HEK293 (cell line): ENCODE results near the gene UBXN6.

Experiments
- CTCF ChIA-PET: fragments of 350-600 bp; formaldehyde crosslinking; extraction: SDS; loops from one replicate; lab custom pipeline; 2021; ENCODE audit warnings: antibody characterized with exemption; lab: Yijun Ruan, JAX
- POLR2A ChIA-PET: fragments of 300-600 bp; formaldehyde crosslinking; extraction: SDS; loops from one replicate; lab custom pipeline; 2020; ENCODE audit warnings: antibody characterized with exemption, inconsistent platforms; lab: Yijun Ruan, JAX
- H3K27ac ChIP-seq: fragments of 200-500 bp; sonication (Bioruptor generic); 2 replicates; pipeline ENCODE4 v1.5.1; 2014; ENCODE audit warnings: low read depth, low read length, control low read depth, inconsistent platforms; ENCODE audit errors: extremely low read depth
- H3K36me3 ChIP-seq, 2 experiments: fragments of 200-500 bp in 1 of 2; sonication (Bioruptor generic) in 1 of 2; 1 replicate in 1 of 2; 2 replicates in 1 of 2; pipeline ENCODE4 v1.5.1; 2014 to 2017; ENCODE audit warnings: inconsistent platforms in 2 of 2, low read length in 2 of 2; ENCODE audit not compliant: control insufficient read depth in 2 of 2, insufficient read depth in 1 of 2
- H3K4me1 ChIP-seq: fragments of 200-500 bp; sonication (Bioruptor generic); 2 replicates; pipeline ENCODE4 v1.5.1; 2014; ENCODE audit warnings: mild to moderate bottlenecking, low read length, inconsistent platforms; ENCODE audit not compliant: control insufficient read depth, insufficient read depth
- H3K4me3 ChIP-seq: 2 replicates; pipeline ENCODE4 v1.5.1; 2011; ENCODE audit warnings: low read depth, mild to moderate bottlenecking, control low read depth, low read length, moderate library complexity
- H3K9me3 ChIP-seq: fragments of 200-500 bp; sonication (Bioruptor generic); 2 replicates; pipeline ENCODE4 v1.5.1; 2014; ENCODE audit warnings: low read depth, low read length, inconsistent platforms; ENCODE audit not compliant: control insufficient read depth, insufficient read depth
- GLI4 ChIP-seq: fragments of 450-650 bp; formaldehyde crosslinking; IDR thresholded peaks from 2 replicates; pipeline ENCODE4 v1.5.1; 2016; ENCODE audit warnings: missing biosample characterization, missing genetic modification characterization
- GLIS1 ChIP-seq: fragments of 450-650 bp; formaldehyde crosslinking; IDR thresholded peaks from 2 replicates; pipeline ENCODE4 v1.5.1; 2016; ENCODE audit warnings: missing biosample characterization, missing genetic modification characterization
- GLIS2 ChIP-seq: fragments of 450-650 bp; formaldehyde crosslinking; IDR thresholded peaks from 2 replicates; pipeline ENCODE4 v1.5.1; 2016; ENCODE audit warnings: missing biosample characterization, missing genetic modification characterization
- YY2 ChIP-seq: fragments of 450-650 bp; formaldehyde crosslinking; IDR thresholded peaks from 2 replicates; pipeline ENCODE4 v1.5.1; 2016; ENCODE audit warnings: missing biosample characterization, missing genetic modification characterization
- ZBTB11 ChIP-seq: fragments of 450-650 bp; formaldehyde crosslinking; conservative IDR thresholded peaks from 2 replicates; pipeline ENCODE4 v1.5.1; 2016; ENCODE audit warnings: low read depth, missing biosample characterization, missing genetic modification characterization
- ZBTB20 ChIP-seq: fragments of 450-650 bp; formaldehyde crosslinking; IDR thresholded peaks from 2 replicates; pipeline ENCODE4 v1.5.1; 2016; ENCODE audit warnings: missing biosample characterization, missing genetic modification characterization
- ZEB2 ChIP-seq: fragments of 450-650 bp; formaldehyde crosslinking; IDR thresholded peaks from 2 replicates; pipeline ENCODE4 v1.5.1; 2016; ENCODE audit warnings: missing biosample characterization, missing genetic modification characterization
- ZIC2 ChIP-seq: fragments of 450-650 bp; formaldehyde crosslinking; IDR thresholded peaks from 2 replicates; pipeline ENCODE4 v1.5.1; 2016; ENCODE audit warnings: missing biosample characterization, missing genetic modification characterization
- ZNF146 ChIP-seq: fragments of 450-650 bp; formaldehyde crosslinking; IDR thresholded peaks from 2 replicates; pipeline ENCODE4 v1.5.1; 2016; ENCODE audit warnings: missing biosample characterization, missing genetic modification characterization
- ZNF175 ChIP-seq: fragments of 450-650 bp; formaldehyde crosslinking; IDR thresholded peaks from 2 replicates; pipeline ENCODE4 v1.5.1; 2016; ENCODE audit warnings: missing biosample characterization, missing genetic modification characterization
- ZNF184 ChIP-seq: fragments of 450-650 bp; IDR thresholded peaks from 2 replicates; pipeline ENCODE4 v1.5.1; 2018; ENCODE audit warnings: missing biosample characterization, mild to moderate bottlenecking, missing genetic modification characterization
- ZNF280D ChIP-seq: fragments of 450-650 bp; formaldehyde crosslinking; IDR thresholded peaks from 2 replicates; pipeline ENCODE4 v1.5.1; 2016; ENCODE audit warnings: missing biosample characterization, missing genetic modification characterization
- ZNF324 ChIP-seq: fragments of 450-650 bp; formaldehyde crosslinking; IDR thresholded peaks from 2 replicates; pipeline ENCODE4 v1.5.1; 2016; ENCODE audit warnings: missing biosample characterization, missing genetic modification characterization
- ZNF394 ChIP-seq: fragments of 450-650 bp; formaldehyde crosslinking; IDR thresholded peaks from 2 replicates; pipeline ENCODE4 v1.5.1; 2016; ENCODE audit warnings: missing biosample characterization, missing genetic modification characterization, mild to moderate bottlenecking, moderate library complexity, borderline replicate concordance
- ZNF423 ChIP-seq: fragments of 450-650 bp; formaldehyde crosslinking; IDR thresholded peaks from 2 replicates; pipeline ENCODE4 v1.5.1; 2016; ENCODE audit warnings: missing biosample characterization, missing genetic modification characterization
- ZNF48 ChIP-seq: fragments of 450-650 bp; formaldehyde crosslinking; IDR thresholded peaks from 2 replicates; pipeline ENCODE4 v1.5.1; 2016; ENCODE audit warnings: missing biosample characterization, missing genetic modification characterization
- ZNF645 ChIP-seq: fragments of 450-650 bp; formaldehyde crosslinking; IDR thresholded peaks from 2 replicates; pipeline ENCODE4; 2016; ENCODE audit warnings: missing biosample characterization, missing genetic modification characterization
- TF ChIP-seq, protein P1 (sequence below): fragments of 450-650 bp; formaldehyde crosslinking; IDR thresholded peaks from 2 replicates; pipeline ENCODE4 v1.5.1; 2016; ENCODE audit warnings: missing biosample characterization, missing genetic modification characterization, borderline replicate concordance
- TF ChIP-seq, protein P2 (sequence below): fragments of 450-650 bp; formaldehyde crosslinking; IDR thresholded peaks from 2 replicates; pipeline ENCODE4 v1.5.1; 2017; ENCODE audit warnings: missing biosample characterization, missing genetic modification characterization

UBXN6 gene

GRCh38 chr19:4443188-4443587 is 14.4 kb downstream of the UBXN6 start (continued):
- TF ChIP-seq YY2 (tag by site-specific recombination) (no peak), GLI4 (no peak), ZEB2 (tag by site-specific recombination) (no peak), ZNF324 (tag by site-specific recombination) (no peak), ZNF423 (tag by site-specific recombination) (no peak)
- TF ChIP-seq, protein P1, sequence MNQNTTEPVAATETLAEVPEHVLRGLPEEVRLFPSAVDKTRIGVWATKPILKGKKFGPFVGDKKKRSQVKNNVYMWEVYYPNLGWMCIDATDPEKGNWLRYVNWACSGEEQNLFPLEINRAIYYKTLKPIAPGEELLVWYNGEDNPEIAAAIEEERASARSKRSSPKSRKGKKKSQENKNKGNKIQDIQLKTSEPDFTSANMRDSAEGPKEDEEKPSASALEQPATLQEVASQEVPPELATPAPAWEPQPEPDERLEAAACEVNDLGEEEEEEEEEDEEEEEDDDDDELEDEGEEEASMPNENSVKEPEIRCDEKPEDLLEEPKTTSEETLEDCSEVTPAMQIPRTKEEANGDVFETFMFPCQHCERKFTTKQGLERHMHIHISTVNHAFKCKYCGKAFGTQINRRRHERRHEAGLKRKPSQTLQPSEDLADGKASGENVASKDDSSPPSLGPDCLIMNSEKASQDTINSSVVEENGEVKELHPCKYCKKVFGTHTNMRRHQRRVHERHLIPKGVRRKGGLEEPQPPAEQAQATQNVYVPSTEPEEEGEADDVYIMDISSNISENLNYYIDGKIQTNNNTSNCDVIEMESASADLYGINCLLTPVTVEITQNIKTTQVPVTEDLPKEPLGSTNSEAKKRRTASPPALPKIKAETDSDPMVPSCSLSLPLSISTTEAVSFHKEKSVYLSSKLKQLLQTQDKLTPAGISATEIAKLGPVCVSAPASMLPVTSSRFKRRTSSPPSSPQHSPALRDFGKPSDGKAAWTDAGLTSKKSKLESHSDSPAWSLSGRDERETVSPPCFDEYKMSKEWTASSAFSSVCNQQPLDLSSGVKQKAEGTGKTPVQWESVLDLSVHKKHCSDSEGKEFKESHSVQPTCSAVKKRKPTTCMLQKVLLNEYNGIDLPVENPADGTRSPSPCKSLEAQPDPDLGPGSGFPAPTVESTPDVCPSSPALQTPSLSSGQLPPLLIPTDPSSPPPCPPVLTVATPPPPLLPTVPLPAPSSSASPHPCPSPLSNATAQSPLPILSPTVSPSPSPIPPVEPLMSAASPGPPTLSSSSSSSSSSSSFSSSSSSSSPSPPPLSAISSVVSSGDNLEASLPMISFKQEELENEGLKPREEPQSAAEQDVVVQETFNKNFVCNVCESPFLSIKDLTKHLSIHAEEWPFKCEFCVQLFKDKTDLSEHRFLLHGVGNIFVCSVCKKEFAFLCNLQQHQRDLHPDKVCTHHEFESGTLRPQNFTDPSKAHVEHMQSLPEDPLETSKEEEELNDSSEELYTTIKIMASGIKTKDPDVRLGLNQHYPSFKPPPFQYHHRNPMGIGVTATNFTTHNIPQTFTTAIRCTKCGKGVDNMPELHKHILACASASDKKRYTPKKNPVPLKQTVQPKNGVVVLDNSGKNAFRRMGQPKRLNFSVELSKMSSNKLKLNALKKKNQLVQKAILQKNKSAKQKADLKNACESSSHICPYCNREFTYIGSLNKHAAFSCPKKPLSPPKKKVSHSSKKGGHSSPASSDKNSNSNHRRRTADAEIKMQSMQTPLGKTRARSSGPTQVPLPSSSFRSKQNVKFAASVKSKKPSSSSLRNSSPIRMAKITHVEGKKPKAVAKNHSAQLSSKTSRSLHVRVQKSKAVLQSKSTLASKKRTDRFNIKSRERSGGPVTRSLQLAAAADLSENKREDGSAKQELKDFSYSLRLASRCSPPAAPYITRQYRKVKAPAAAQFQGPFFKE, result no peak
- TF ChIP-seq, all 188 proteins: peak for 0

DNA sequence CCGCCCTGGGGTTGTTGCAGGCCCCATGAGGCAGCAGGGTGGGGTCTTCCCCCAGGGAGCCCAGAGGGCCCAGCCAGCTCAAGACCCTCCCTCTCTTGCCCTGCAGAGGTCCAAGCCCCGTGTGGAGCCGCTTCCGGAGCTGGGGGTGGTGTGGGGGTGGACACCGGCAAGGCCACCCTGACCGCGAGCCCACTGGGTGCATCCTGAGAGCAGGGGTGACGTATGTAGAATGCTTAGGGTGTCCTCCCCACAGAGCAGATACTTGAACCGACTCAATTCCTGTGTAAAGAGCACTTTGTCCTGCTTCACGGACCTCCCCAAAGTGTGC is 14.8 kb downstream of the UBXN6 start:
- Histone ChIP-seq H3K27ac (no peak overlapping the region), H3K36me3 (peaks cover 21 to 90% of the 10 kb centered on the region in 2 experiments; a peak in 2 of 3 replicates), H3K9me3 (no peaks in the 10 kb centered on the region), H3K4me3 (no peak overlapping the region), H3K4me1 (no peaks in the 10 kb centered on the region)
- CTCF ChIA-PET, result no interaction called here
- no peak for TF ChIP-seq ZNF394 (tag by site-specific recombination)
- TF ChIP-seq ZIC2 (tag by site-specific recombination), result no peak
- no peak for TF ChIP-seq ZNF48 (tag by site-specific recombination)
- peak; percentile 35; the same call in 1 of the 2 replicates for TF ChIP-seq GLIS1
- TF ChIP-seq ZBTB11 (tag by site-specific recombination), result no peak
- no peak for TF ChIP-seq ZNF146 (tag by site-specific recombination)
- no peak for TF ChIP-seq ZNF184 (tag by site-specific recombination)
- TF ChIP-seq ZNF280D (tag by site-specific recombination), result no peak
- no peak for TF ChIP-seq ZBTB20 (tag by site-specific recombination)
- TF ChIP-seq, protein P2, sequence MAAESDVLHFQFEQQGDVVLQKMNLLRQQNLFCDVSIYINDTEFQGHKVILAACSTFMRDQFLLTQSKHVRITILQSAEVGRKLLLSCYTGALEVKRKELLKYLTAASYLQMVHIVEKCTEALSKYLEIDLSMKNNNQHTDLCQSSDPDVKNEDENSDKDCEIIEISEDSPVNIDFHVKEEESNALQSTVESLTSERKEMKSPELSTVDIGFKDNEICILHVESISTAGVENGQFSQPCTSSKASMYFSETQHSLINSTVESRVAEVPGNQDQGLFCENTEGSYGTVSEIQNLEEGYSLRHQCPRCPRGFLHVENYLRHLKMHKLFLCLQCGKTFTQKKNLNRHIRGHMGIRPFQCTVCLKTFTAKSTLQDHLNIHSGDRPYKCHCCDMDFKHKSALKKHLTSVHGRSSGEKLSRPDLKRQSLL (tag by site-specific recombination), result no peak
- no peak for TF ChIP-seq ZNF175 (tag by site-specific recombination)
- no peak for TF ChIP-seq ZNF645
- peak; percentile 51; the same call in 1 of the 2 replicates for TF ChIP-seq GLIS2 (tag by site-specific recombination)
- TF ChIP-seq, all 188 proteins: peak for 2
- POLR2A ChIA-PET, result interaction anchor here (0.6 kb wide), 1 partner anchor 56 kb away, joined by 9 read pairs; no protein-coding TSS in a partner anchor
